ENCODE measurements around the gene BIRC2.

The BIRC2 gene

GRCh38 chr11:102400603-102401002, 53.6 kb downstream of the BIRC2 start:
- DNase-seq (ENCODE audit: low read depth in 2 of 2): no peak

DNA sequence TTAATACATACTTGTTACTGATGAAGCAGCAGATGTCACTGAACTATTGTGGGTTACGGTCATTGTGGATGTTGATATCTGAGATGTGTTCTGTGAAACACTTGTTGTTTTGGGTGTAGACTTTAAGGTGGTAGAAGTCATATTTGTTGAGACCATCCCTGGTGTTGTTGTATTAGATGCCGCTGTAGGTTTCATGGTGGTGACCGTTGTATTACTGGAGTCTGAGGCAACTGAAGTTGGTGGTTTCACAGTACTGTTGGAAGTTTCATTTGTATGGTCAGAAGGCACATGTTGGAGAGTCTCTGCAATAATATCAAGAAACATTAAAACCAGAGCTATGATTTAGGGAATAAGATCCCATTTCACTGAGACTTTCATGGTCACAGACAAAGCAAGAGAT, 54.9 kb downstream of the BIRC2 start:
- no peak for DNase-seq (ENCODE audit: low read depth in 2 of 2)

DNA sequence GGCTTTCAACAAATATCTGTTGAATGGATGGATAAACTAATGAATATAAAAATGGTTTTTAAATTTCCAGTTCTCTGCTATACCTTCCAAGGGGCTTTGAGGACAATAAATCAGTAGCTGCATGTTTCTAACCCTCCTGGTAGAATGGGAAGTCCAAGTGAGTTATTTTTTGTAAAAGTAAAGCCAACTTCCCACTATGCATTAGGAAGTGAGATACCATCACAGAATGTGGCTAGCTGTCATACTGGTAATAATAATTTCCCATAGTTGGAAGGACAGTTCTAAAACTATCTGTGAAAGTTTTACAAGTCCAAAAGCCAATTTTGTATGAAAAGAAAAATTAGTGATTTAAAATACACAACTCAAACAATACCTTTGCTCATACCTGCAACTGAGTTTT, 55.5 kb downstream of the BIRC2 start:
- no peak for DNase-seq (ENCODE audit: low read depth in 2 of 2)

DNA sequence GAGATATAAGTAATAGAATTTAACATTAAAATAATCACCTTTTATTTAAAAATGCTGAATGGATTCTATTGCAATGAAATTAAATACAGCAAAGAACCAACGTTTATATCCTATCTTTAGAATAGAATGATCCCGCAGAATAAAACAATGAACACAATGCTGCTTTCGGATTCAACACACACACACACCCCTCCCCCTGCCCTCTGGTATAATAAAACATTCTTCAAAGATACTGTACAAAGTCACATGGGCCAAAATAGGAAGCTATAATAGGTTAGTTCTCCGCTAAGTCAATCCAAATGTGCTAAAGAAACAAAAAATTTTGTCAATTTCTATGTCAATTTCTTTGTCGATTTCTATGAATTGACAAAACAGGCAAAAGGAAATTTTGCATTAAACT, 58.5 kb downstream of the BIRC2 start:
- no peak for DNase-seq (ENCODE audit: low read depth in 2 of 2)

DNA sequence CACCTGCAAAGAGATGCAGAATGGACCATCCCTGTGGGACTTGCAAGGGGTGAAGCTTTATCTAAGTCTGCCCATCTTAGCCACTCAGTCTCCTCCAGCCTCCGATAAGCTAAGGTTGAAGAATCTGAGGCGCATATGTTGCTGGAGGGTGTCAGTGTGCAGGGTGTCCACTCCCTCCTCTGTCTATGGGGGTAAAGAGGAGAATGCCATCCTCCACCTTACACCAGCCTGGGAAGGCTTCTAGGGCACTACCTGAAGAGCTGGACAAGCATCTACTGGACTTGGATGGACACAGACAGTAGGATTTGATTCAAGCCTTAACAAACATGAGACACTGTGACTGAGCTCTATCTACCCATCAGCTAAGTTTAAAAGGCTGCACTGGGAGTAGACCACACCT, 59.1 kb downstream of the BIRC2 start:
- DNase-seq (ENCODE audit: low read depth in 2 of 2): no peak

DNA sequence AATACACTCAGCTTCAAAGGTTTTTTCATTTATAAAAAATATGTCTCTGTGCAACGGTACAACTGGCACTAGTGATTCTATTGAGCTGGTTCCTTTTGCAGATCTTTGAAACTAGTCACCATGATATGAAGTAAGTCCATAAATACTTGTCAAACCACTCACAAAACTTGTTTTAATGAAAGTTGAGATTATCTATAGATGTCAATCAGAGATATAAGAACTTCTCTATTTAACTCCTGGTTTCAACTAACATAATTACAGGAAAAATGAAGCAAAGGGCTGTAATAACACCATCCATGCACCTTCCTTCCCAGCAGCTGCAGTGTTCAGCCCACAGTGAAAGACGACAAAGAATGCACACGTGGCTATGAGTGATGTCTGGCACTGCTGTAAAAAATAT, 60.9 kb downstream of the BIRC2 start:
- DNase-seq (ENCODE audit: low read depth in 2 of 2): no peak

GRCh38 chr11:102408339-102408738, 61.3 kb downstream of the BIRC2 start:
- DNase-seq (ENCODE audit: low read depth in 2 of 2): no peak

GRCh38 chr11:102410382-102410784, 63.4 kb downstream of the BIRC2 start:
- DNase-seq (ENCODE audit: low read depth in 2 of 2): no peak

GRCh38 chr11:102411142-102411541, 64.1 kb downstream of the BIRC2 start:
- no peak for DNase-seq (ENCODE audit: low read depth in 2 of 2)

DNA sequence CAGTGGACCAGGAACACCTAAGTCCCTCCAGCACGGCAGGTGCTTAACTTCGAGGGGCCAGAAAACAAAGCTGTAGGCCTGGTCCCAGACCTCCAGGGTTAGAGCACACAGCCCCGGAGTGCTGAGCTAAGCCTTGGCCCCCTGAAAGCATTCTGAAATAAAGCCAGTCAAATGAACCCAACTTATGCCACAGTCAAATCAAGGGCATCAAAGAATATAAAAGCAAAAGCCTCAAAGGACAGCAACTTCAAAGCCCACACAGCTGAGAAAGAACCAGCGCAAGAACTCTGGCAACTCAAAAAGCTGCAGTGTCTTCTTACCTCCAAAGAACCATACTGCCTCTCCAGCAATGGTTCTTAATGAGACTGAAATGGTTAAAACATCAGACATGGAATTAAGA, 66.5 kb downstream of the BIRC2 start:
- DNase-seq (ENCODE audit: low read depth in 2 of 2): no peak

GRCh38 chr11:102414559-102414958, 67.5 kb downstream of the BIRC2 start:
- DNase-seq (ENCODE audit: low read depth in 2 of 2): no peak

DNA sequence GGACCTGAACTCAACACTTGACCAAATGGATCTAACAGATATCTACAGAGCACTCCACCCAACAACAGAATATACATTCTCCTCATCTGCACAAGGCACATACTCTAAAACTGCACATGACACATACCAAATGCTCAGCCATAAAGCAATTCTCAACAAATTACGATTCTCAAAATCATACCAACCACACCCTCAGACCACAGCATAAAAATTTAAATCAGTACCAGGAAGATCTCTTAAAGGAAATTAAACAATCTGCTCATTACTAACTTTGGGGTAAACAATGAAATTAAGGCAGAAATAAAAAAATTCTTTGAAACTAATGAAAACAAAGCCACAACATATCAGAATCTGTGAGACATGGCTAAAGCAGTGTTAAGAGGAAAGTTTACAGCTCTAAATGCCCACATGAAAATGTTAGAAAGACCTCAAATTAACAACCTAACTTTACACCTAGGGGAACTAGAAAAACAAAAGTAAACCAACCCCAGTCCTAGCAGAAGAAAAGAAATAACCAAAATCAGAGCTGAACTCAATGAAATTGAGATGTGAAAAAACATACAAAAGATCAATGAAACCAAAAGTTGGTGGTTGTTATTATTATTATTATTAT, 68.4 kb downstream of the BIRC2 start:
- no peak for DNase-seq (ENCODE audit: low read depth in 2 of 2)

GRCh38 chr11:102416976-102417375, 70.0 kb downstream of the BIRC2 start:
- DNase-seq (ENCODE audit: low read depth in 2 of 2): no peak

DNA sequence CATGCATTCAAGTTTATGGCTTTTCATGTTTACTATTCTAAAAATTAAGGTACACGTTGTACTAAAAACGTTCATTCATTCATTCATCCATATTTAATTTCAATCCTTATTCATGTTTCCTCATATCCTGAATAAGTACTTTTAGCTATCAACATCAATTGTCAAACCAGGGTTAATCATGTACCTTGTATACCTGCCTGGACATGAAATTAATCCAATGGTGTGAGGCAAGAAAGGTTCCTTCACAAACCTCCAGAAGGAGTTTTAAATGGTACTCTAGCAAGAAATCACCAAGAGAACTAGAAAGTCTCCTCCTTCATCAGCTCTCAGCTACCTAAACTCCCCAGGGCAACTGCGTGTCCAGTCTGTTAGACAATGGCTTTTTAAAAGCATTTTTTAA, 72.2 kb downstream of the BIRC2 start:
- no peak for DNase-seq (ENCODE audit: low read depth in 2 of 2)

DNA sequence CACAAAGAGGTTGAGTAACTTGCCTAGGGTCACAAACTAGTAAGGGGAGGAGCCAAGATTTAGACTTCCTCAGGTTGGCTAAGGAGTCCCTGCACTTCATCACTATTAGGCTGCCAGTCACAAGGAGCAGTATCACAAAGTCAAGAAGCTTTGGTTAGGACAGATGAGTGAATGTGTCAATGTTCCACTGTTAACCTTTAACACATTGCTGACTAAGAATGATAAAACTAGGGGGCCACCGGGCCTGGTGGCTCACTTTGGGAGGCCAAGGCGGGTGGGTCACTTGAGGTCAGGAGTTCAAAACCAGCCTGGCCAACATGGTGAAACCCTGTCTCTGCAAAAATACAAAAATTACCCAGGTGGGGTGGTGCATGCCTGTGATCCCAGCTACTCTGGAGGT, 73.5 kb downstream of the BIRC2 start:
- no peak for DNase-seq (ENCODE audit: low read depth in 2 of 2)

DNA sequence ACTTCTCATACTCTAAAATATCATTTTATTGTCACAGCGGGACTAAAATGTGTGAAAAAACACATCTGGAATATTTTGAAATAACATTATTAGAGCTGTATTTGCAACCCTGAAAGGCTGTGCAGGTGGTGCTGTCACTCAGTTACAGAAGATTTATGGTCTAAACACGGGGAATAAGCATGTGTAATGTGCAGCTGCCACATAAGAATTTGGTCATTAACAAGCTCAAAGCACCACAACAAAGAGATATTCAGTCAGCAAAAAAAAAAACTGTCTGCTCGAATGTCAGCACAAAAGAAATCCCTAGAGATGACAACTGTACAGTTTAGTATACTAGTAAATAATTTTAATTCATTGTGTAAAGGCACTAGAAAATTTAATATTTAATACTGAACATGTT, 74.2 kb downstream of the BIRC2 start:
- DNase-seq (ENCODE audit: low read depth in 2 of 2): no peak

DNA sequence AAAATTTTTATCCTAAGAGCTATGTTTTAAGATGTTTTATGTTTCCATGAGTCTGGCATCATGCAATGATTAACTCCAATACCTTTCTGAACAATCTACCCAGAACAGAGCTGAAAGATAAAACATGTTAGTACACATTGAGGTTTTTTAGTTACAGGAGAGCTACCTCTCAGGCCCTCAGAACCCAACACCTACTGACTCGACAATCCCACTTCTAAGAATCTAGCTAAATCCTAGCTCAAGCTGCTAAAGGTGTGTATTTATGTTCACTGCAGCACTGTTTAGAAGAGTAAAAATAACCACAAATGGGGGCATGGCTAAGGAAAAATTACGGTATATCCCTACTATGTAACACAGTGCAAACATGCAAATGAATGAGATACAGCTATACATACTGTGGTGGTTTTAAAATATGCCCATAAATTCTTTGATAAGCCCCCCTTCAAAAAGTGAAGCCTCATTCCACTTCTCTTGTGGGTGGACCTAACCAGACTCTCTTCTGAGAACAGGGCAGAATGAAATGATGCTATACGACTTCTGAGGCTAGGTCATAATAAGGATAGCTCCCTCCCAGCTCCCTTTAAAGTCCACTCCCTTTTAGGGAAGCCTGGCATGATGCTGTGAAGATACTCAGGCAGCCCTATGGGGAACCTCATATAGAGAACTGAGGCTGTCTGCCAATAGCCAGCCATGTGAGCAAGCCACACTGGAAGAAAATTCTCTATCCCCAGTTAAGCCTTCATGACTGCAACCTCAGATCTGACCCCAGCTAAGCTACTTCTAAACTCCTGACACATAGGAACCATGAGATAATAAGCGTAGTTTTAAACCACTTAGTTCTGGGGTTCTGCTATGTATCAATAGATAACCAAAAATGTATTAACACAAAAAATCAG, 76.1 kb downstream of the BIRC2 start:
- no peak for DNase-seq (ENCODE audit: low read depth in 2 of 2)

DNA sequence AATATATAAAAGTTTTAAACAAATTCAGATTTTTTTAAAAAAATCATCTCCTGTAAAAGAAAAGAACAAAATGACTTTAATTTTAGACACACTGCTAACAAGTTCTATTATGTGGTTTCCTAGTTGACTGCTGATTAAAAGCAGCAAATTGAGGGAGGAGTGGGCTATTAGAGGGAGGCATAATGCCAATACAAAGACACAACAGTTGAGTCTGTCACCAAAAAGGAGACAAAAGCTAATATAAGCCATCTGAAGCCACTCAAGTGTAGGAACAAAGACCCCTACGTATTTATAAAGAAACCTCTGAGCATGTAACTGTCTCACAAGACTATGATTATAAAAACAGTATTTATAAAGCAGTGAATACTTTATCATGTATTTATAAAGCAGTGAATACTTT, 76.9 kb downstream of the BIRC2 start:
- DNase-seq (ENCODE audit: low read depth in 2 of 2): no peak

DNA sequence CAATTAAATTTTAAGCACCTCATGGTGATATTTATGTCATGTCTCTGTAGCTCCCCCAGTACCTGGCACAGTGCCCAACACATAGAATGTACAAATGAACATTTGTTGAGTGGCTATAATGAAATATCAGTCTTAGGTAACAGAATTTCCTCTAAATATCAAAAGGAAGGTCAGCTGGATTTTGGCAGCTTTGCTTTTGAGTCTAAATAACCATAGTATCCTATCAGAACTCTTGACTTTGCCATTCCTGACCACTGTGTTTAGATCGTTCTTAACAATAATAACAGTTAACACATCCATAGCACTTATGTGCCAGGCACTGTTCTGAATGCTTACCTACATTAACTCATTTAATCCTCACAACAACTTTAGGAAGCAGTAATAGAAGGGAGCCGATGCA, 79.0 kb downstream of the BIRC2 start:
- DNase-seq (ENCODE audit: low read depth in 2 of 2): no peak

GRCh38 chr11:102426570-102426969, 79.6 kb downstream of the BIRC2 start:
- no peak for DNase-seq (ENCODE audit: low read depth in 2 of 2)

- no peak for DNase-seq (ENCODE audit: low read depth in 2 of 2)
Measured at GRCh38 chr11:102427068-102427467, 80.1 kb downstream of the BIRC2 start.
